Hematopoietic multipotent progenitor cell treated with erythropoietin and hydrocortisone succinate and interleukin-3 and kit ligand, for 17 days (in vitro differentiated cells): ENCODE results near the gene GSAP.
"Not testable (repeated sequence)": the region's sequence is repeated elsewhere in the genome, so short reads cannot be mapped to it uniquely, and the experiment has no call there.

Experiments used
- DNase-seq: peaks from one replicate; pipeline ENCODE4 v3.0.0-alpha.2; 2015; ENCODE audit warnings: low spot score

Gene GSAP, protein sequence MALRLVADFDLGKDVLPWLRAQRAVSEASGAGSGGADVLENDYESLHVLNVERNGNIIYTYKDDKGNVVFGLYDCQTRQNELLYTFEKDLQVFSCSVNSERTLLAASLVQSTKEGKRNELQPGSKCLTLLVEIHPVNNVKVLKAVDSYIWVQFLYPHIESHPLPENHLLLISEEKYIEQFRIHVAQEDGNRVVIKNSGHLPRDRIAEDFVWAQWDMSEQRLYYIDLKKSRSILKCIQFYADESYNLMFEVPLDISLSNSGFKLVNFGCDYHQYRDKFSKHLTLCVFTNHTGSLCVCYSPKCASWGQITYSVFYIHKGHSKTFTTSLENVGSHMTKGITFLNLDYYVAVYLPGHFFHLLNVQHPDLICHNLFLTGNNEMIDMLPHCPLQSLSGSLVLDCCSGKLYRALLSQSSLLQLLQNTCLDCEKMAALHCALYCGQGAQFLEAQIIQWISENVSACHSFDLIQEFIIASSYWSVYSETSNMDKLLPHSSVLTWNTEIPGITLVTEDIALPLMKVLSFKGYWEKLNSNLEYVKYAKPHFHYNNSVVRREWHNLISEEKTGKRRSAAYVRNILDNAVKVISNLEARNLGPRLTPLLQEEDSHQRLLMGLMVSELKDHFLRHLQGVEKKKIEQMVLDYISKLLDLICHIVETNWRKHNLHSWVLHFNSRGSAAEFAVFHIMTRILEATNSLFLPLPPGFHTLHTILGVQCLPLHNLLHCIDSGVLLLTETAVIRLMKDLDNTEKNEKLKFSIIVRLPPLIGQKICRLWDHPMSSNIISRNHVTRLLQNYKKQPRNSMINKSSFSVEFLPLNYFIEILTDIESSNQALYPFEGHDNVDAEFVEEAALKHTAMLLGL

DNA sequence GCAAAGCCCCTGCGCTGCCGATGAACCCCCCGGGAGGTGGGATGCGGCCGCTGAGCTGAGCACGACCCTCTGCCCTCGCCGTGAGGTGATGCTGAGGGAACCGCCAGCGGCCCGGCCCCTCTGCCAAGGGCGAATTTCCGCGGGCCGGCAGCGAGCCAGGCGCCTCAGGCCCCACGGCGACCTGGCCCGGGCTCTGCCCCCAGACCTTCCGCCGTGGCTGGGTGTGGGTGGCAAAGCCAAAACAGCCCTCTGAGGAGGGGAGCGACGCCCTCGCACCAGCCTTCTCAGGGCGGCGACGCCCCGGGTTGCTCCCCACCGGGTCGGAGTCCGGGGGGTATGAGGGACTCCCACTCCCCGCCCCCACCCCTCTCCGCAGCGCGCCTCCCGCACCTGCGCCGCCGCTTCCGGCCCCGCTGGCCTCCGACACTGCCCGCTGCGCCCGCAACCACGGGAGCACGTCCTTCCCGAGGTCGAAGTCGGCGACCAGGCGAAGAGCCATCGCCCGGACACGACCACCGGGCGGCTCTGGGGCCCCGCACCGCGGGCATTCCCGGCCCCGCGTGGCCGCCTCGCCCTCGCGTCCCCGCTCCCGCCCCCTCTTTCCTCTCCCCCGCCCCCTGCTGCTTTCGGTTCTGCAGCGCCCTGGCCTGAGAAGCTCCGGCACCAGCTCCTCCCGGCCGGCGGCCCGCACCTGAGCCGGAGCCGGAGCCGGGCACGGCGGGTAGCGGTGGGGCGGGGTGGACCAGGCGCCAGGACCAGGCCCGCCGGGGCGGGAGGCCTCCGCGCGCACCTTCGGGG lies at the start of gene GSAP:
Gene GSAP (minus strand): TSS at position 527 of the 798 bp plus-strand sequence. CDS start 28 bp downstream, at position 499.
- peak; percentile 8 for DNase-seq

DNA sequence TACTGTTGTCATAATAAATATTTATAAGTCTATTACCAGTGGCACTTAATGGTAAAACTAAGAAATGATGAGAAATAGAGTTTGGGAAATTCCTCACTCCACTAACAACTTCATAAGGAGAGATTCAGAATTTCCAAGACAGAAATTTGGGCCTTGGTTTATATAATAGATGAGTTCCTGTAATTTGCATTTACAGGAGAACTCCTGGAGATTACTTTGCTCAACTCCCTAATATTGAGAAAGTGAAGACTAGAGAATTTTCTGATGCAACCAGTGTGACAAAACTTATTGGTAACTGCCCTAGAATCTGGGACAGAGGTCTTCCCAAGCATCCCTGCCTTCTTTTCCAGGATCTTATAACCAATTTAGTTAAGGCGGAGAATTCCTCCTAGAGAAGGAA lies 49.1 kb upstream of the GSAP start:
- DNase-seq = no peak

DNA sequence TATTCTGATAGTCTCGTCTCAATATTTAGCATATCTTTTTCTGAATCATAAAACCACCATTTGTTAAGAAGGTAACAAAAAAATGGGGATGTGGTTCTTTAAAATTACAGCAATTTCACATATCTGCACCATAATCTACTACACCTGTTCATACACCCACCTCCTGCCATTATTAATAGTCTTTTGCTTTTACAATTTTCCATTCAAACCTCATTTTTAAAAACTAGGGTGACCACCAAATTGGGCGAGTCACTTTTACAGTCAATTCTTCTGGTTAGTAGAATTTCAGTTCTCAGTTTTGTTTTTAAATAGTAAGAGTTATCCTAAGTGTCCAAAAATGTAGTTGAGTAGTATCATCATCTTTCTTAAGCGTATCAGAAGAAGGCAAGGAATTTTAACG lies 48.4 kb upstream of the GSAP start:
- no peak for DNase-seq

DNA sequence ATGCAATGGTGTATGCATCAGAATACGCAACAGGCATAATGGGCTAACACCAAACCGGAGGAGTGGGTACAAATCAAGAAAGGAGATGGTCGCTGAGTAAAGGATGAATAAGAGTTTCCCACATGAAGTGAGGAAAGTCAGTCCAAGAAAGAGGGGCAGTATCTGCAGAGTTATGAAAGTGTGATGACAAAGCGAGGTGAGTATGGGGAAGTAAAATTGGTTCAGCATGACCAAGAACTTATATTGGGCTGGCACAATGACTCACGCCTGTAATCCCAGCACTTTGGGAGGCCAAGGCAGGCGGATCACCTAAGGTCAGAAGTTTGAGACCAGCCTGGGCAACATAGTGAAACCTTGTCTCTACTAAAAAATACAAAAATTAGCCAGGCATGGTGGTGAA lies 47.5 kb upstream of the GSAP start:
- DNase-seq = not testable (repeated sequence)

DNA sequence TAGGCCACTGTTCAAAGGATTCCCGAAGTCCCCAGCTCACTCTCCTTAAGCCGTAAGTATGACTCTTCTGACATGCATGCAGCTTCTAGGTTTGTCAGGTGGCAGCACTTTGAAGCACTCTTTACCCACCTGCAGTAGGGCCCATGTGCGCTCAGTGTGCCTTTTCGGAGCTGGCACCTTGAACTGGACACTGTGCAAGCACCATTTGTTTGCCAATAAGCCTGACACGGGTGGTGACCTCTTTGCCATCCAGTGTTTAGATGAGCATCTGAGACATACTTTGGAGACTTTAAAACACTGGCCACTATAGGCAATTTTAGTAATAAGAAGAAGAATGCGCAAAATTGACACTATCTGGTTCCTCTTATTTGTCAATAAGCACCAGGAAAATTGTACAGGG lies 45.7 kb upstream of the GSAP start:
- DNase-seq = no peak

DNA sequence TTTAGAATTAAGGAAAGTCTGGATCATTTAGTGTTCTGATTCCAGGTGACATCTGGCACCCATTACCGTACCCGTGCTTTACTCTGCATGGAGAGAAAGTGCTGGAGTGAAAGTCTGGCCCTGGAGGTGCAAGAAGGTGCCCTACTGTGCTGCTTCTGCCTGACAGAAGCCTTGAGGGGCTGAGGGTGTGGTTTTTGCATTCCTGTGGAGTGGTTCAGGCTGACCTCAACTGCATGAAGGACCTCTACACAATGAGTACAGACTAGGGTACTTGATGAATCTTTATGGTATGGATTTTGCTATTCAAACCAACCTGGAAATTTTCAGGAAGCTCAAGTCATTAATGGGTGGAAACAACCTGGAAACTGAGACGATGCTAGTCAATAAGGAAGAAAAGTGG lies 45.1 kb upstream of the GSAP start:
- no peak for DNase-seq

DNA sequence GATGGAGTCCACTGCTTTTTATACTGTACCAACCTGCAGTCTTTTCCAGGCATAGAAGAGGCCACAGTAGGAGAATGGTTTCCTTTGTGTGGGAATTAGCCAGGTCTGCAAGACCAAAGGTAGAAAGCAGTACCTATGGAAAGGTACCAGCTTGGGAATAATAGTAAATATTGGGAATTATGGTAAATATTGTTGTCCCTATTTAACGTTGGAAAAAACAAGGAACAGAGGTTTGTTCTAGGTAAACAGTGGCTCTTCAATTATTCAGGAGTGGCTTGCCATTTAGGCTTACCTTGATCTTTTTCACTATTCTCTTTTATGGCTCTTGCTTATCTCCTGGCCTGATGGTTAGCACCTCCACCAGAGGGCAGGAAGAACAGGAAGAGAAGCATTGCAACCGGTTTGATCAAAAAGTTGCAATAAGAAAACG lies 43.9 kb upstream of the GSAP start:
- DNase-seq = no peak

DNA sequence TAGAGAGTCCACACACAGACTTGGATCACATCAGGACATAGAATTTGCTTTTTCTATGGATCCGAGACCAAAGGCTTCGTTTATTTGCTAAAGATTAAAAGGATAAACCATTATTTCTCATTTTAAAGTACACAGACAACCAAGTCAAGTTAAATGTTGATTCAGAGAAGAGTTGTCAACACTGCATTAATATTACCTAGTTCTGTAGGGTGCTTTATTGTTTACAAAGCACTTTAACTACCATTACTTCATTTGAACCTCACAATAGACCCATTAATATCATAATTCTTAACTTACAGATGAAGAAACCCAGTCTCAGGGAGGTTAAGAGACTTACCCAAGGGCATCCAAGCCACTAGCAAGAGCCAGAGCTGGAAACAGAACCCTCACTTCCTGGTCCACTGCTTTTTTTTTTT lies 43.2 kb upstream of the GSAP start:
- no peak for DNase-seq

DNA sequence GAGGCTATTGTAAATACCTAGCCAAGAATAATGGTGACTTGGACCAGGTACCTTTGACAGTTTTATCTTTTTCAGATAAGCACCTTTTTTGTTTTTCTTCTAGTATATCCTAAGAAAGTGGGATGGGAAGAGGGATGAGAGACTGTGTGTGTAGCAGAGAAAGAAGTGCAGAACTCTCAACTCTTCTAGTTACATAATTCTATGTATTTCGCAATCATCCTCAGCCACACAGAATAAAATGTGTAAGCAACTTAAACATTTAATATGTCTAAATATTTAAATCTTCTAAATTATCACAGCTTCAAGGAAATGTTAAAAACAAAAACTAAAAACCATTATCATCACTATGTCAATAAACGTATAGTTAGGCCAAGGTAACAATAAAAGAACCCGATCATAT lies 42.6 kb upstream of the GSAP start:
- DNase-seq = no peak

DNA sequence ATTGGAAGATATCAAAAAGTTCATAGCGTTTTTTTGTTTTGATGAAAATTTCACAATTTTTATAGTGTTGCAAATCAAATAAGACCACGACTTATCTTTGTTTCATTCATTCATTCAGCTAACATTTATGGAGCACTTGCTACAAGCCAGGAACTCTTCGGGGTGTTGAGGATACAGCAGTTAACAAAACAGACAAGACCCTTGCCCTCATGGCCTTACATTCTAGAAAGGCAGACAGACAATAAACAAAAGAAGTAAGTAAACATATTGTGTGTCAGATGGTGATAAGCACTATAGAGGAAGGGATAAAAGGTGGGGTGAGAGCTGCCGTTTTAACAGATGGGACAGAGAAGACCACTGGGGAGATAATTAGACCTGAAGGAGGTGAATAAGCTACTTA lies 41.6 kb upstream of the GSAP start:
- no peak for DNase-seq

DNA sequence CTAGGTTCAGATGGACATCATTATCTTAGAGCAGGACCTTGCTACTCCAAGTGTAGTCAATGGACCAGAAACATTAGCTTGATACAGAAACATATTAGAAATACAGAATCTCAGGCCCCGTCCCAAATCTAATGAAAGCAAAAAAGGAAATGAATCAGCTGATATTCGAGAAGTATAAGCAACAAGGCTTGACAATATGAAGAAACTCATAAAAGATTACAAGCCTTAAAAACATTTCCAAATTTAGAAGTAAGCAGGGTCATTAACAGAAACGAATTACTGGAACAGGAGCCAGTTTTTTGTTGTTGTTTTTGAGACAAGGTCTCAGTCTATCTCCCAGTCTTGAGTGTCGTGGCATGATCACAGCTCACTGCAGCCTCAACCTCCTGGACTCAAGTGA lies 40.5 kb upstream of the GSAP start:
- DNase-seq = no peak

DNA sequence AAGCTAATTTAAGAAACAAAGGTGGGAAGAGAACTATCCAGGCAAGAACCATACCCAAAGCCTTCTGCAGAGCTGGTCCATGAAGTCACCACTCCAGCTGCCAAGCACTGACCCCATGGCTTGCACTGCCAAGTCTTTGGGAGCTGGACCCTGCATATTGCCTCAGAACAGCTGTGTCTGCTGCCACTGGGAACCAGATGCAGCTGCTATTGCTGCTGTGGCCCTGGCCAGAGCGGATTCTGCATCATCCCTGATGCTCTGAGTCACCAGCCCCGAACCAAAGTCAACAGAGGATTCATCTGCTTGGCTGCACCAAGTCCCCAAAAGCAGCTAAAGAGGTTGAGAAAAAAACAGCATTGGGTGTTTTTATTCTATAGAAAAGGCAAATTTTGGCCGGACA lies 39.2 kb upstream of the GSAP start:
- no peak for DNase-seq

DNA sequence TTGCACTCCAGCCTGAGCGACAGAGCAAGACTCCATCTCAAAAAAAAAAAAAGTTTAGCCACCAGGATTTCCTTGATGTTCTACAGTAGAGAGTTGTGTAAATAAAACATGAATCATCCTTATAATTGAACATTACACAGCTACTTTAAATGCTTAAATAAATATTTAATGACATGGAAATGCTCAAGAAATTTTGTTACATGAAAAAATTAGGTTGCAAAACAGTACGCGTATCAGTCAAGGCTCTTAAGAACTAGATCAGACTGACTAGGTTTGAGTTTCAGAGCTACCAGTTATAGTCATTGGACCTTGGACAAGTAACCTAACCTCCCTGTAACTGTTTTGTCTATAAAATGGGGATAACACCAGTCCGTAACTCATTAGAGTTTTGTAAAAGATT lies 38.7 kb upstream of the GSAP start:
- no peak for DNase-seq

DNA sequence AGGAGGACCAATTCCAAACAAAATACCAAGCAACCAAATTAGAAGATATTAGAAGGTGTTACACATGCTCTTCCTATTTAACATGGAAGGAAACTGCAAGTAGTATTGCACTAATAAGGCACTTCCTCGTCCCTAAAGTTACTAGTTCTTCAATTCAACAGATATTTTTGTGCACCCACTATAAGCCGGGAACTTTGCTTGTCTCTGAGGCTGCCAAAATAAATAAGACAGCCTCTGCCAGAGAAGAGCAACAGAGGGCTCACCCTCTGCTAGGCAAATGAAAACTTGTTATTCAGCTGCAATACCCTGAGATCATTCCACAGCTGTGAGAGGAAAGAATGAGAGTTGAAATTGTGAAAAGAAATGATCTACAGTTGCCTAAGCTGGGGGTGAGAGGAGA lies 37.4 kb upstream of the GSAP start:
- DNase-seq = no peak

DNA sequence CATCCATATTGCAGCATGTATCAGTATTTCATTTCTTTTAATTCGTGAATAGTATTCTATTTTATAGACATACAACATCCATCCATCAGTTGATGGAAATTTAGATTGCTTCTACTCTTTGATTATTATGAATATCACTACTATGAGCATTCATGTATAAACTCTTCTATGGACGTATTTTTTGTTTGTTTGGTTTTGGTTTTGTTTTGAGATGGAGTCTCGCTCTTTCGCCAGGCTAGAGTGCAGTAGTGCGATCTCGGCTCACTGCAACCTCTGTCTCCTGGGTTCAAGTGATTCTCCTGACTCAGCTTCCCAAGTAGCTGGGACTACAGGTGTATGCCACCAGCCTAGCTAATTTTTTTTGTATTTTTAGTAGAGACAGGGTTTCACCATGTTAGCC lies 35.8 kb upstream of the GSAP start:
- DNase-seq = not testable (repeated sequence)

DNA sequence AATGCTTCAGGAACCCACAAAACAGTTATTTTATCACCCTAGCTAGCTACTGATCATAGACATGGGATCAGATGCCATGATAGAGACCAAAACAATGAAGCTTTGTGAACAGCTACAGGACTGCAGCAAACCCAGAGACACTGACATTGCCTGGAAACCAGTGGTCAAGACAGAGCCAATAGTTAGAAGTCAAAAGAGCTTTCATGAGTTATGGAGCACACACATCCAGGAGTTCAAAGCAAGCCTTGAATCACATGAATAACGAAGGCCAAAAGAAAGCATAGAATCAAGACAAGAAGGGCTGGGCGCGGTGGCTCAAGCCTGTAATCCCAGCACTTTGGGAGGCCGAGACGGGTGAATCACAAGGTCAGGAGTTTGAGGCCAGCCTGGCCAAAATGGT lies 34.5 kb upstream of the GSAP start:
- no peak for DNase-seq

DNA sequence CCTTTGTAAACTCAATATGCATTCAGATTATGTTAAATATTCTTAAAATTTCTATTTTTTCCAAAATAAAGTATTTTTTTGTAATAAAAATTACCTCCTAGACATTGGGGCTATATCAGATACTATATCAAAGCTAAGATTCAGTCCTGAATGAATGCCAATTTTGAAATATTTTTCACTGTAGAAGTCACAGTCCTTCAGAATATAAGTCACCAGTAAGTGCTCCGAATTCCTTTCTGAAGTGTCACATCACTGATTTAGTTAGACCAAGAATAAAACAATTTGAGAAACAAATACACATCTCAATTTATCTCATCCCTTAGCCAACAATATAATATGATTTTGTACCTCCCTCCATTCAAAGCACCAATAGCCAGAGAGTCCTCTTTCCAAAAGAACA lies 33.9 kb upstream of the GSAP start:
- no peak for DNase-seq

DNA sequence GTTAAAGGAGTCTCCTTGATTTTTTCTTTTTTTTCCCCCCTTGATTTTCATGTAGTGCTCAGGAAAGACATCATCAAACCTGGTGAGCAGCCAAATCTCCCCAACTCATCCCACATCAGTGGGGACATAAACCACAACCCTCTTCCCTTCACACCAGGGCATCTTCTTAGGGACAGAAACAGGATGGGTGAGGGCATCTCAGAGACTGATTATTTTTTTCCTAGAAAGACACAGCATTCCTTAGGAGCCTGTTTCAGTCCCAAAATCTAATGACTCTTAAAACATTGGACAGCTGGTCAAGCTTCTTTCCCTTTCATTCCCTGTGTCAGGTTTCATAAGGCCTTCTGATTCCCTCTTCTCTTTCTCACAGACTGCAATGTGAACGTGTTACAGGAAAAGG lies 31.5 kb upstream of the GSAP start:
- no peak for DNase-seq

DNA sequence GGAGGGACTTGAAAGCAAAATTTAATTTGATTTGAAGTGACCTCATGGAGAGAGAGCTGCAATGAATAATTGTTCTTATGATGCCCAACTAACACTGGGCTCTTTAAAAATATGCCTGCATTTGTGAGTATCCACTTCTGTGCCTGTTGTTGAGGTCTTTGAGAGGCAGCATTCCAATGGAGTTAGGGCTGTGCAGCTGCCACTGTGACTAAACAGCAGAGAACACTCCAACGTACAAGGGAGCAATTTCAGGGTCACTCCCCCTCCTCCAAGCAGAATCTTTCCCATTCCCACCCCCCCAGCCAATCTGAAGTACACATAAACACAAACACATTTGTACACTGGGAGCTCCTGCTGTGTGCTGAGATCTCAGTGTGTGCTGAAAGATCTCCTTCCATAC lies 28.0 kb upstream of the GSAP start:
- no peak for DNase-seq

DNA sequence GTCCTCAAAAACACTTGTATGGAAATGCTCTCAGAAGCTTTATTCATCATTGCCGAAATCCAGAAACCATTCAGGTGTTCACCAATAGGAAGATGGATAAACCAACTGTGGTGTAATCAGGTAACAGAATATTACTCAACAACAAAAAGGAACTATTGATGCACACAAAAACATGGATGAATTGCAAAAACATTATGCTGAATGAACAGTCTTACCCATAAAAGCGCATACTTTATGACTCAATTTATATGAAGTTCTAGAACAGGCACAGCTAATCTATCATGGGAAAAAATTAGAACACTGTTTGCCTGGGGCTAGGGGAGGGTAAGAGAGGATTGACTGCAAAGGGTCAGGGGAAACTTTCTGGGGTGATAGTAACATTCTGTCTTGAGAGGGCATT lies 26.9 kb upstream of the GSAP start:
- no peak for DNase-seq

DNA sequence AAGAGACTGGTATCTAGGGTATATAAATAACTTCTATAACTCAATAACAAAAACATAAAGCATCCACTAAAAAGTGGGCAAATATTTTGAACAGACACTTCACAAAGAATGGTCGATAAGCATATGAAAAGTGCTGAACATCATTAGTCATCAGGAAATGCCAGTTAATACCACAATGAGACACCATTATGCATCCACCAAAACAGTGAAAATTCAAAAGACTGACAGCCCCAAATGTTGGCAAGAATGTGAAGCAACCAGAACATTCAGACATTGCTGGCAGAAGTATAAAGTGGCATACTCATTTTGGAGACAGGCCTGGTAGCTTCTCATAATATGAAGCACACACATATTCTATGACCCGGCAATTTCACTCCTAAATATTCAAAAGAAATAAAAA lies 26.5 kb upstream of the GSAP start:
- no peak for DNase-seq

DNA sequence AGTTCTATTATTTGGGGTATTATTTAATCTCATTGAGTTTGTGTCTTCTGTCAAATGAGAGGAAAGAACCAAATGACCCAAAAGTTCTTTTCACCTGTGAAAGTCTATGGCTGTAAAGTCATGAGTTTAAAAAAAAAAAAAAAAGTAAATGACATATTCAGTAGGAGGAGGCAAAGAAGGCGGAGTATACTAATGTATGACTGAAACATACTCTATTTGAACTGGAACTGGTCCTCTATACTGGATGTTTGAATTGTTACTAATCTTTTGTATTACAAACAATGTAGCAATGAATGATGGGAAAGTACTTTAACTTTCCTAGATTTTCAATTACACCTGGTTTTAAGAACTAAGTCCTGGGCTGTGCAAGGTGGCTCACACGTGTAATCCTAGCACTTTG lies 24.9 kb upstream of the GSAP start:
- no peak for DNase-seq

DNA sequence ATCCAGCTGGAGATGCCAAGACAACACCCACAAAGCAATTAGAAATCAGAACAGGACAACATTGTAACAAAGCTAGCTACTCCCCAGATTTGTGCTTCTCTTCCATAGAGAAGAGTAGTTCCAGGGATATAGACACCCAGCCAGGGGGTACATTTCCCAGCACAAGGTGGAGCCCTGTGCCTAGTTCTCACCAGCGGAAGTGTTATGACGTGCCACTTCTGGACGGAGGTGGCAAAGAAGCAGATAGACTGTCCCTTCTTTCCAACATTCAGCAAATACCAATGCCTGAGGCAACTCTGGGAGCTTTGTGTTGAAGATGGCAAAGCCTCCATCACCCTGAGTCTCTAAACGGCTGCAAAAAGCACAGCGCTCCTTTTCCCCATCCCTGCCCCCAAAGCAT lies 23.4 kb upstream of the GSAP start:
- DNase-seq = no peak
